ENCODE measurements around the gene TRIM6. TPM values are rescaled to one million over a fixed set of nuclear protein-coding genes. Genes with fewer than 3 reads are reported as not detected.
A peak's percentile ranks its signal among the peaks of the same experiment; 100 is the strongest.

The TRIM6 gene
- total and polyA plus RNA-seq, 9 of the 15 experiments (the other 6 are each of a cell fraction or from before 2014, with no cell fraction given), result 5.0 to 11.8 (median 8.7) TPM

GRCh38 chr11:5548440-5548839 is 48.0 kb upstream of the TRIM6 start, which contains the start of gene OR52H1:
Gene OR52H1, minus strand, starts transcription at chr11:5548540. Its CDS starts 3,035 bp downstream, at chr11:5545505.
- ChIA-PET CTCF (ENCODE audit: low intra/inter-chr PET ratio) (no interaction called here), POLR2A (interaction anchor here (0.7 to 1.1 kb wide), 2 partner anchors 11 to 169 kb away, joined by 3 to 5 read pairs; no protein-coding TSS in a partner anchor)
- 0% methylated on average over 1 of the region's 1 CpG for WGBS (ENCODE audit: insufficient coverage, low coverage, missing lambda C conversion rate)

More at GRCh38 chr11:5548440-5548839, 48.0 kb upstream of the TRIM6 start, which contains the start of gene OR52H1:
- no peak within 1 kb of the TSS for H3K4me3 ChIP-seq
- in situ Hi-C loops (cut with MboI) (no loop called here), intact Hi-C loops (cut with micrococcal nuclease) (no loop called here)
- no peak within 1 kb of the TSS for H3K4me2 ChIP-seq (ENCODE audit: insufficient read depth, low read length)
- peaks cover 0 to 6% of the 10 kb centered on the region in 2 experiments; a peak in 2 of 5 replicates for H3K4me1 ChIP-seq (replicated peaks in 1 of 2; ENCODE audit: control insufficient read depth in 2 of 2, insufficient read depth in 2 of 2, low read length in 2 of 2)
- H3K9me1 ChIP-seq (ENCODE audit: control insufficient read depth, insufficient read depth, low read length), result no peaks in the 10 kb centered on the region
- no peak within 1 kb of the TSS for H3K27ac ChIP-seq (ENCODE audit: extremely low read depth, low read depth, low read length)
- H3K9me3 ChIP-seq (replicated peaks; ENCODE audit: control insufficient read depth, insufficient read depth, low read depth, low read length), result no peaks in the 10 kb centered on the region
- TF ChIP-seq ZNF707 (CRISPR knock-in tag; conservative IDR thresholded peaks at IDR 0.05) (no peak), ZBTB9 (CRISPR knock-in tag; IDR thresholded peaks at IDR 0.05) (no peak), ZNF583 (CRISPR knock-in tag; IDR thresholded peaks at IDR 0.05) (no peak), ZNF584 (CRISPR knock-in tag; IDR thresholded peaks at IDR 0.05; ENCODE audit: low read depth) (no peak), GTF2E2 (tag; IDR thresholded peaks at IDR 0.05) (no peak), ZNF274 (IDR thresholded peaks at IDR 0.05; ENCODE audit: borderline replicate concordance, low read depth, low read length) (no peak), CGGBP1 (CRISPR knock-in tag; IDR thresholded peaks at IDR 0.05) (no peak), ARID2 (IDR thresholded peaks at IDR 0.05) (no peak), ZNF232 (CRISPR knock-in tag; IDR thresholded peaks at IDR 0.05) (no peak), KLF13 (tag; IDR thresholded peaks at IDR 0.05; ENCODE audit: borderline replicate concordance, low read depth) (no peak)
- TF ChIP-seq, protein P1, sequence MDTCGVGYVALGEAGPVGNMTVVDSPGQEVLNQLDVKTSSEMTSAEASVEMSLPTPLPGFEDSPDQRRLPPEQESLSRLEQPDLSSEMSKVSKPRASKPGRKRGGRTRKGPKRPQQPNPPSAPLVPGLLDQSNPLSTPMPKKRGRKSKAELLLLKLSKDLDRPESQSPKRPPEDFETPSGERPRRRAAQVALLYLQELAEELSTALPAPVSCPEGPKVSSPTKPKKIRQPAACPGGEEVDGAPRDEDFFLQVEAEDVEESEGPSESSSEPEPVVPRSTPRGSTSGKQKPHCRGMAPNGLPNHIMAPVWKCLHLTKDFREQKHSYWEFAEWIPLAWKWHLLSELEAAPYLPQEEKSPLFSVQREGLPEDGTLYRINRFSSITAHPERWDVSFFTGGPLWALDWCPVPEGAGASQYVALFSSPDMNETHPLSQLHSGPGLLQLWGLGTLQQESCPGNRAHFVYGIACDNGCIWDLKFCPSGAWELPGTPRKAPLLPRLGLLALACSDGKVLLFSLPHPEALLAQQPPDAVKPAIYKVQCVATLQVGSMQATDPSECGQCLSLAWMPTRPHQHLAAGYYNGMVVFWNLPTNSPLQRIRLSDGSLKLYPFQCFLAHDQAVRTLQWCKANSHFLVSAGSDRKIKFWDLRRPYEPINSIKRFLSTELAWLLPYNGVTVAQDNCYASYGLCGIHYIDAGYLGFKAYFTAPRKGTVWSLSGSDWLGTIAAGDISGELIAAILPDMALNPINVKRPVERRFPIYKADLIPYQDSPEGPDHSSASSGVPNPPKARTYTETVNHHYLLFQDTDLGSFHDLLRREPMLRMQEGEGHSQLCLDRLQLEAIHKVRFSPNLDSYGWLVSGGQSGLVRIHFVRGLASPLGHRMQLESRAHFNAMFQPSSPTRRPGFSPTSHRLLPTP (IDR thresholded peaks at IDR 0.05; ENCODE audit: borderline replicate concordance, extremely low read depth, insufficient read length), result no peak
- TF ChIP-seq, protein P2, sequence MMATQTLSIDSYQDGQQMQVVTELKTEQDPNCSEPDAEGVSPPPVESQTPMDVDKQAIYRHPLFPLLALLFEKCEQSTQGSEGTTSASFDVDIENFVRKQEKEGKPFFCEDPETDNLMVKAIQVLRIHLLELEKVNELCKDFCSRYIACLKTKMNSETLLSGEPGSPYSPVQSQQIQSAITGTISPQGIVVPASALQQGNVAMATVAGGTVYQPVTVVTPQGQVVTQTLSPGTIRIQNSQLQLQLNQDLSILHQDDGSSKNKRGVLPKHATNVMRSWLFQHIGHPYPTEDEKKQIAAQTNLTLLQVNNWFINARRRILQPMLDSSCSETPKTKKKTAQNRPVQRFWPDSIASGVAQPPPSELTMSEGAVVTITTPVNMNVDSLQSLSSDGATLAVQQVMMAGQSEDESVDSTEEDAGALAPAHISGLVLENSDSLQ (IDR thresholded peaks at IDR 0.05), result no peak
- no peaks in the 10 kb centered on the region; a peak in 1 of 5 replicates for H3K27me3 ChIP-seq (ENCODE audit: control insufficient read depth in 2 of 2, insufficient read depth in 2 of 2, low read length in 2 of 2)
- H4K20me1 ChIP-seq (replicated peaks; ENCODE audit: control insufficient read depth, insufficient read depth, low read length), result no peaks in the 10 kb centered on the region
- FAIRE-seq (no peak), ATAC-seq (no peak), DNase-seq (ENCODE audit: extremely low read depth in 1 of 4, low spot score in 3 of 4) (no peak)
- H3K36me3 ChIP-seq (ENCODE audit: control insufficient read depth, insufficient read depth, low read length), result no peaks in the 10 kb centered on the region
- no peaks in the 10 kb centered on the region for H3K79me2 ChIP-seq (ENCODE audit: control insufficient read depth, insufficient read depth, low read length)
- H3K9ac ChIP-seq (ENCODE audit: insufficient read depth in 1 of 2, low read depth in 2 of 2, low read length in 2 of 2), result no peak within 1 kb of the TSS
- BruUV-seq (replicated peaks), result no TSS peak
- peak within 1 kb of the TSS; percentile 5; the same call in 1 of the 2 replicates for H2AFZ ChIP-seq (ENCODE audit: low read depth, low read length)
